Mucosa of rectum (tissue), 2 donors: ENCODE measurements around the gene MSL1.
"Not testable (repeated sequence)": the region's sequence is repeated elsewhere in the genome, so short reads cannot be mapped to it uniquely, and the experiment has no call there.

Experiments
- H3K27ac ChIP-seq, 2 donors: one replicate each; pipeline ENCODE4 v1.7.0; 2013; ENCODE audit warnings: inconsistent platforms in 2 of 2, low read depth in 2 of 2, low read length in 2 of 2
- H3K27me3 ChIP-seq, 2 donors: one replicate each; pipeline ENCODE4 v1.7.0; 2013; ENCODE audit warnings: low read length in 2 of 2; ENCODE audit not compliant: control insufficient read depth in 2 of 2, insufficient read depth in 2 of 2
- H3K36me3 ChIP-seq, 2 donors: one replicate each; pipeline ENCODE4 v1.7.0; 2013; ENCODE audit warnings: low read length in 2 of 2; ENCODE audit not compliant: control insufficient read depth in 2 of 2, insufficient read depth in 2 of 2
- H3K4me1 ChIP-seq, 2 donors: one replicate each; pipeline ENCODE4 v1.7.0; 2013; ENCODE audit warnings: low read length in 2 of 2, mild to moderate bottlenecking in 1 of 2; ENCODE audit not compliant: control insufficient read depth in 2 of 2, insufficient read depth in 2 of 2
- H3K4me3 ChIP-seq, 2 donors: one replicate each; pipeline ENCODE4 v1.7.0; 2013; ENCODE audit warnings: low read length in 2 of 2
- H3K9ac ChIP-seq, 2 donors: one replicate each; pipeline ENCODE4 v1.7.0; 2013; ENCODE audit warnings: low read length in 2 of 2, low read depth in 1 of 2, mild to moderate bottlenecking in 1 of 2
- H3K9me3 ChIP-seq, 2 donors: one replicate each; pipeline ENCODE4 v1.7.0; 2013; ENCODE audit warnings: low read length in 2 of 2; ENCODE audit not compliant: control insufficient read depth in 2 of 2
- donor health status: healthy.
- donor health status: Normal muscosa, but diverticular disease.

The MSL1 gene

GRCh38 chr17:40135817-40136216 is 14.0 kb downstream of the MSL1 start:
- Histone ChIP-seq H3K4me1 (peaks cover 18 to 24% of the 10 kb centered on the region in 2 donors), H3K9me3 (no peaks in the 10 kb centered on the region), H3K36me3 (peaks cover 39 to 48% of the 10 kb centered on the region in 2 donors), H3K4me3 (no peak overlapping the region), H3K27ac (no peak overlapping the region), H3K27me3 (no peaks in the 10 kb centered on the region), H3K9ac (no peak overlapping the region)

- H3K9me3 ChIP-seq, result no peaks in the 10 kb centered on the region
- H3K27me3 ChIP-seq, result no peaks in the 10 kb centered on the region
- H3K27ac ChIP-seq, result peak overlapping the region; percentile 93 to 98
- peaks cover 12 to 27% of the 10 kb centered on the region in 2 donors for H3K36me3 ChIP-seq
- H3K4me1 ChIP-seq, result peaks cover 15 to 20% of the 10 kb centered on the region in 2 donors
- H3K4me3 ChIP-seq, result peak overlapping the region; percentile 66 to 91
- H3K9ac ChIP-seq, result peak overlapping the region; percentile 88 to 99
Observed at GRCh38 chr17:40139566-40140058, 17.8 kb downstream of the MSL1 start.

DNA sequence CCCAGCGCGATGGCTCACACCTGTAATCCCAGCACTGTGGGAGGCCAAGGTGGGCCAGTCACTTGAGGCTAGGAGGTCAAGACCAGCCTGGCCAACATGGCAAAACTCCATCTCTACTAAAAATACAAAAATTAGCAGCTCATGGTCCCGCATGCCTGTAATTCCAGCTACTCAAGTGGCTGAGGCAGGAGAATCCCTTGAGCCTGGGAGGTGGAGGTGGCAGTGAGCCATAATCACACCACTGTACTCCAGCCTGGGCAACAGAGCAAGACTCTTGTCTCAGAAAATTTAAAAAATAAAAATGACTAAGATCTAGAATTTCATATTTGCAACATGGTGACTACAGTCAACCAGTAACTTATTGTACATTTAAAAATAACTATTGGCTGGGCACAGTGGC is 21.4 kb downstream of the MSL1 start:
- not testable (repeated sequence) for H3K4me3 ChIP-seq, H3K27ac ChIP-seq, H3K9ac ChIP-seq, H3K27me3 ChIP-seq, H3K9me3 ChIP-seq
- H3K36me3 ChIP-seq, result peaks cover 19 to 28% of the 10 kb centered on the region in 2 donors
- peaks cover 14 to 15% of the 10 kb centered on the region in 2 donors for H3K4me1 ChIP-seq

GRCh38 chr17:40145476-40145875 is 23.7 kb downstream of the MSL1 start:
- Histone ChIP-seq H3K4me3 (no peak overlapping the region), H3K9me3 (no peaks in the 10 kb centered on the region), H3K27me3 (no peaks in the 10 kb centered on the region), H3K27ac (no peak overlapping the region), H3K4me1 (peaks cover 8% of the 10 kb centered on the region in 2 donors), H3K9ac (no peak overlapping the region), H3K36me3 (peaks cover 35 to 38% of the 10 kb centered on the region in 2 donors)

- no peaks in the 10 kb centered on the region for H3K9me3 ChIP-seq
- H3K9ac ChIP-seq, result no peak overlapping the region
- H3K4me1 ChIP-seq, result no peaks in the 10 kb centered on the region
- peaks cover 35 to 51% of the 10 kb centered on the region in 2 donors for H3K36me3 ChIP-seq
- no peak overlapping the region for H3K27ac ChIP-seq
- H3K27me3 ChIP-seq, result no peaks in the 10 kb centered on the region
- H3K4me3 ChIP-seq, result no peak overlapping the region
Observed at GRCh38 chr17:40148527-40148926, 26.8 kb downstream of the MSL1 start.

GRCh38 chr17:40150276-40150675 is 28.5 kb downstream of the MSL1 start:
- H3K9ac ChIP-seq, result no peak overlapping the region
- H3K36me3 ChIP-seq, result peaks cover 39 to 64% of the 10 kb centered on the region in 2 donors

DNA sequence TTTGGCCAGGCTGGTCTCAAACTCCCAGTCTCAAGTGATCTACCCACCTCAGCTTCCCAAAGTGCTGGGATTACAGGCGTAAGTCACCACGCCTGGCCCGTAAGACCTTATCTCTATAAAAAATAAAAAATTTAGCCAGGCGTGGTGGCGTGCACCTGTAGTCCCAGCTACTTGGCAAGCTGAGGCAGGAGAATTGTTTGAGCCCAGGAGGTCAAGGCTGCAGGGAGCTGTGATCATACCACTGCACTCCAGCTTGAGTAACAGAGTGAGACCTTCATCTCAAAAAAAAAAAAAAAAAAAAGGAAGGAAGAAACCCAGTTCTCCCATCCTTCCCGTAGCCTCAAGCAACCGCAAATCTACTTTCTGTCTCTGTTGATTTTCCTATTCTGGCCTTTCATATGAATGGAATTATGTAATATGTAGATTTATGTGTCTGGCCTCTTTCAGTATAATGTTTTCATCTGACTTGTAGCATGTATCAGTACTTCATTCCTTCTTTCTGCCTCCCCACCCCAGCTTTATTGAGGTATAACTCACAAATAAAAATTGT is 29.7 kb downstream of the MSL1 start:
- H3K4me1 ChIP-seq, result peaks cover 0 to 3% of the 10 kb centered on the region in 2 donors
- no peaks in the 10 kb centered on the region for H3K9me3 ChIP-seq
- no peak overlapping the region for H3K4me3 ChIP-seq
- no peak overlapping the region for H3K9ac ChIP-seq
- H3K27me3 ChIP-seq, result no peaks in the 10 kb centered on the region
- no peak overlapping the region for H3K27ac ChIP-seq
- peaks cover 39 to 69% of the 10 kb centered on the region in 2 donors for H3K36me3 ChIP-seq

More at GRCh38 chr17:40150276-40150675, 28.5 kb downstream of the MSL1 start:
- Histone ChIP-seq H3K27ac (no peak overlapping the region), H3K9me3 (no peaks in the 10 kb centered on the region), H3K4me3 (no peak overlapping the region), H3K4me1 (peaks cover 0 to 3% of the 10 kb centered on the region in 2 donors), H3K27me3 (no peaks in the 10 kb centered on the region)

DNA sequence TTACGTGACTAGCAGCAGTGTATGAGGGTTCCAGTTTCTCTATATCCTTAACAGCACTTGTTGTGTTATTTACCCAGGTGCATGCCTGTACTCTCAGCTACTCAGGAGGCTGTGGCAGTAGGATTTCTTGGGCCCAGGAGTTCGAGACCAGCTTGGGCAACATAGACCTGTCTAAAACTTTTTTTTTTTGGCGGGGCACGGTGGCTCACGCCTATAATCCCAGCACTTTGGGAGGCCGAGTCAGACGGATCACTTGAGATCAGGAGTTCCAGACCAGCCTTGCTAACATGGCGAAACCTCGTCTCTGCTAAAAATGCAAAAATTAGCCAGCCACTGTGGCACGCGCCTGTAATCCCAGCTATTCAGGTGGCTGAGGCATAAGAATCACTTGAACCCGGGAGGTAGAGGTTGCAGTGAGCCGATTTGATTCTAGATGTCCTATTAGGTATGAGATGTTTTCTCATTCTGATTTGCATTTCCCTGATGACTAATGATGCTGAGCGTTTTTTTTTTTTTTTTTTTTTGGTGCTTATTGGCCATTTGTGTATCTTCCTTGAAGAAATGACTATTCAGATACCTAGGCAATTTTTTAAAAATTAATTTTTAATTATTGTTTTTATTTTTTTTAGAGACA is 31.9 kb downstream of the MSL1 start:
- Histone ChIP-seq H3K4me3 (no peak overlapping the region), H3K9me3 (no peaks in the 10 kb centered on the region), H3K27ac (no peak overlapping the region), H3K9ac (no peak overlapping the region), H3K27me3 (no peaks in the 10 kb centered on the region), H3K4me1 (peaks cover 0 to 3% of the 10 kb centered on the region in 2 donors), H3K36me3 (peaks cover 25 to 49% of the 10 kb centered on the region in 2 donors)

DNA sequence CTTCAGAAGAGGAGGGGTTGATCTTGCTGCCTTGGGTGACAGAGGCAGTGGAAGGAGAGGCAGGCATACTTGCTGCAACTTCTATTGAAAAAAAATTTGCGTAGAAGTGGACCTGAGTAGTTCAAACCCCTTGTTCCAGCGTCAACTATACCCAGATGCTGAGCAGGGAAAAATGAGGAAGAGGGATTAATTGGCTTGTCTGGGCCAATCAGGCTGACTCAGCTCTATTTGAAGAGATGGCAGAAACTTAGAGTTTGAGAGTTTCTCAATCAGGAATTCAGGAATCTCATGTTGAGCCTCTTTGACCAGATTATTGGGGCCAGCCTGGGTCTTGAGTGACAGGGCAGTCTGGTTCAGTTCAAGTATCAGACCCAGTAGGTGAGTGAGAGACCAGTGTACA is 36.2 kb downstream of the MSL1 start:
- Histone ChIP-seq H3K9me3 (no peaks in the 10 kb centered on the region), H3K9ac (no peak overlapping the region), H3K4me3 (no peak overlapping the region), H3K4me1 (peaks cover 0 to 3% of the 10 kb centered on the region in 2 donors), H3K36me3 (peaks cover 30 to 37% of the 10 kb centered on the region in 2 donors), H3K27me3 (no peaks in the 10 kb centered on the region), H3K27ac (no peak overlapping the region)

GRCh38 chr17:40158438-40159013 is 36.8 kb downstream of the MSL1 start:
- H3K4me1 ChIP-seq, result peaks cover 0 to 3% of the 10 kb centered on the region in 2 donors
- H3K9ac ChIP-seq, result no peak overlapping the region
- no peak overlapping the region for H3K27ac ChIP-seq
- H3K36me3 ChIP-seq, result peaks cover 30 to 38% of the 10 kb centered on the region in 2 donors
- H3K9me3 ChIP-seq, result no peaks in the 10 kb centered on the region
- H3K27me3 ChIP-seq, result no peaks in the 10 kb centered on the region
- H3K4me3 ChIP-seq, result no peak overlapping the region
